Natural killer cell (primary cell): ENCODE data around the gene OR2AK2. TPM values are rescaled to one million over a fixed set of nuclear protein-coding genes. Genes with fewer than 3 reads are reported as not detected.

Source experiments
- ATAC-seq, 3 donors: fragments of 150-1000 bp in 2 of 3; fragments of 200-7000 bp in 1 of 3; cut with Tn5 transposase; 1 replicate in 1 of 3; 2 replicates in 2 of 3; pipeline ENCODE4 v1.10.0; 2021; ENCODE audit warnings: mild to moderate bottlenecking in 2 of 3, moderate library complexity in 2 of 3
- DNase-seq, 2 donors: peaks; one replicate each; pipeline versions ENCODE4 v3.0.0 to v3.0.0-alpha.2; 2013 to 2021; ENCODE audit warnings: mixed read lengths in 1 of 2
- H3K27ac ChIP-seq: one replicate; pipeline ENCODE4 v1.5.1; 2013; ENCODE audit warnings: mild to moderate bottlenecking, low read length
- H3K27me3 ChIP-seq: one replicate; pipeline ENCODE4 v1.6.1; 2013; ENCODE audit warnings: low read length; ENCODE audit not compliant: control insufficient read depth, insufficient read depth
- H3K36me3 ChIP-seq: one replicate; pipeline ENCODE4 v1.6.1; 2013; ENCODE audit warnings: low read length; ENCODE audit not compliant: control insufficient read depth, insufficient read depth
- H3K4me1 ChIP-seq: one replicate; pipeline ENCODE4 v1.6.1; 2013; ENCODE audit warnings: low read length; ENCODE audit not compliant: control insufficient read depth, insufficient read depth
- H3K4me3 ChIP-seq: one replicate; pipeline ENCODE4 v1.5.1; 2013; ENCODE audit warnings: low read length
- H3K9me3 ChIP-seq: one replicate; pipeline ENCODE4 v1.6.1; 2013; ENCODE audit warnings: low read length; ENCODE audit not compliant: control insufficient read depth, insufficient read depth
- H3K27ac Mint-ChIP-seq, 2 donors: one replicate each; pipeline ENCODE4 v1.8.0; 2022; ENCODE audit warnings: mild to moderate bottlenecking in 2 of 2, mixed read lengths in 2 of 2, moderate library complexity in 1 of 2
- H3K27me3 Mint-ChIP-seq, 2 donors: one replicate each; pipeline ENCODE4 v1.8.0; 2022; ENCODE audit warnings: low read depth in 2 of 2, mixed read lengths in 2 of 2
- H3K36me3 Mint-ChIP-seq: one replicate; pipeline ENCODE4 v1.8.0; 2022; ENCODE audit warnings: mixed read lengths
- H3K4me1 Mint-ChIP-seq, 2 donors: one replicate each; pipeline ENCODE4 v1.8.0; 2022; ENCODE audit warnings: mixed read lengths in 2 of 2
- H3K4me3 Mint-ChIP-seq: one replicate; pipeline ENCODE4 v1.8.0; 2022; ENCODE audit warnings: mild to moderate bottlenecking, moderate library complexity, mixed read lengths
- H3K9me3 Mint-ChIP-seq, 2 donors: one replicate each; pipeline ENCODE4 v1.8.0; 2022; ENCODE audit warnings: mixed read lengths in 2 of 2
- CTCF ChIP-seq: fragments of 200-600 bp; IDR thresholded peaks from one replicate; pipeline ENCODE4 v1.8.0; 2022; ENCODE audit warnings: antibody characterized with exemption
- WGBS: methylation state at CpG from one replicate; pipeline ENCODE4 v1.1.7; 2013; ENCODE audit warnings: missing lambda C conversion rate; ENCODE audit not compliant: insufficient coverage; 5-methylcytosine and 5-hydroxymethylcytosine counted together
- intact Hi-C: fragments of 100-400 bp; cut with micrococcal nuclease; formaldehyde crosslinking; loops from one replicate; pipeline ENCODE4 v1.14.2; 2022
- total RNA-seq, 4 donors: library from RNA; stranded (reverse); fragments of 120-200 nt in 1 of 4; gene quantifications; one replicate each; pipeline versions ENCODE4 v1.2.3 to v1.2.4, GENCODE V29; 2013 to 2022

The OR2AK2 gene
- total RNA-seq, 3 donors from 2014 or later (not counting 1 experiment from before 2014, with no cell fraction given), result 0.88 TPM; not detected in 2

- H3K4me1 ChIP-seq, result no peaks in the 10 kb centered on the region
- intact Hi-C loops, result no loop called here
- WGBS, result 20% methylated on average over 3 of the region's 3 CpGs
- DNase-seq, result no peak
- H3K27me3 Mint-ChIP-seq, result no peaks in the 10 kb centered on the region
- no peaks in the 10 kb centered on the region for H3K36me3 Mint-ChIP-seq
- H3K9me3 Mint-ChIP-seq, result peaks cover 16 to 18% of the 10 kb centered on the region in 2 donors
- no peaks in the 10 kb centered on the region for H3K9me3 ChIP-seq
- H3K36me3 ChIP-seq, result no peaks in the 10 kb centered on the region
- H3K4me1 Mint-ChIP-seq, result no peaks in the 10 kb centered on the region
- no peak for ATAC-seq
- H3K4me3 Mint-ChIP-seq, result no peak overlapping the region
- no peak overlapping the region for H3K4me3 ChIP-seq
- no peaks in the 10 kb centered on the region for H3K27me3 ChIP-seq
- H3K27ac Mint-ChIP-seq, result no peak overlapping the region
- no peak for TF ChIP-seq CTCF
- no peak overlapping the region for H3K27ac ChIP-seq
Measured at GRCh38 chr1:247961791-247962190, 3.2 kb upstream of the OR2AK2 start.

GRCh38 chr1:247962911-247963588 is 2.0 kb upstream of the OR2AK2 start:
- TF ChIP-seq CTCF, result no peak
- H3K4me1 ChIP-seq, result no peaks in the 10 kb centered on the region
- ATAC-seq, result no peak
- no peaks in the 10 kb centered on the region for H3K36me3 Mint-ChIP-seq
- H3K27me3 ChIP-seq, result no peaks in the 10 kb centered on the region
- H3K4me3 Mint-ChIP-seq, result no peak overlapping the region
- no peak overlapping the region for H3K4me3 ChIP-seq
- H3K9me3 ChIP-seq, result no peaks in the 10 kb centered on the region
- no peaks in the 10 kb centered on the region for H3K36me3 ChIP-seq
- no peaks in the 10 kb centered on the region for H3K4me1 Mint-ChIP-seq
- WGBS, result 16% methylated on average over 4 of the region's 4 CpGs
- intact Hi-C loops, result no loop called here
- H3K27ac Mint-ChIP-seq, result no peak overlapping the region
- no peak overlapping the region for H3K27ac ChIP-seq
- DNase-seq, result no peak
- H3K27me3 Mint-ChIP-seq, result no peaks in the 10 kb centered on the region
- H3K9me3 Mint-ChIP-seq, result peaks cover 13 to 18% of the 10 kb centered on the region in 2 donors

- no peak overlapping the region for H3K4me3 Mint-ChIP-seq
- Histone ChIP-seq H3K9me3 (no peaks in the 10 kb centered on the region), H3K36me3 (no peaks in the 10 kb centered on the region), H3K4me3 (no peak overlapping the region), H3K27ac (no peak overlapping the region), H3K4me1 (no peaks in the 10 kb centered on the region), H3K27me3 (no peaks in the 10 kb centered on the region)
- no peak for TF ChIP-seq CTCF
- intact Hi-C loops, result no loop called here
- DNase-seq, result no peak
- no peak overlapping the region for H3K27ac Mint-ChIP-seq
- H3K27me3 Mint-ChIP-seq, result no peaks in the 10 kb centered on the region
- peaks cover 6 to 11% of the 10 kb centered on the region in 2 donors for H3K9me3 Mint-ChIP-seq
- 12% methylated on average over 5 of the region's 5 CpGs for WGBS
- H3K4me1 Mint-ChIP-seq, result no peaks in the 10 kb centered on the region
- no peaks in the 10 kb centered on the region for H3K36me3 Mint-ChIP-seq
- no peak for ATAC-seq
Measured at GRCh38 chr1:247966532-247967204, 1.6 kb downstream of the OR2AK2 start.
